Endothelial cell of umbilical vein (primary cell): ENCODE measurements around the gene PSORS1C1.

Source experiments
- EZH2 ChIP-seq: IDR thresholded peaks from 2 replicates; pipeline ENCODE4 v1.6.1; 2012; ENCODE audit warnings: borderline replicate concordance, low read depth, mild to moderate bottlenecking, moderate library complexity, low read length, inconsistent platforms; ENCODE audit not compliant: severe bottlenecking
- GATA2 ChIP-seq: IDR thresholded peaks from 2 replicates; pipeline ENCODE4 v1.7.0; 2011; ENCODE audit warnings: low read depth, mild to moderate bottlenecking, moderate library complexity, mixed read lengths, low read length; ENCODE audit not compliant: insufficient read length, insufficient read depth
- JUN ChIP-seq: IDR thresholded peaks from 2 replicates; pipeline ENCODE4 v1.6.1; 2011; ENCODE audit warnings: borderline replicate concordance, low read depth; ENCODE audit not compliant: insufficient read length, insufficient read depth
- POLR2A ChIP-seq: IDR thresholded peaks from 2 replicates; pipeline ENCODE4 v1.6.1; 2012; ENCODE audit warnings: low read depth, mild to moderate bottlenecking, control low read depth, low read length
- POLR2AphosphoS5 ChIP-seq: IDR thresholded peaks from 2 replicates; pipeline ENCODE4 v1.6.1; 2012; ENCODE audit warnings: low read depth, mild to moderate bottlenecking, control low read depth, low read length, moderate library complexity; ENCODE audit not compliant: insufficient read depth
- TF ChIP-seq, protein P1 (sequence below), 2 donors: IDR thresholded peaks; 1 replicate in 1 of 2; 2 replicates in 1 of 2; pipeline ENCODE4 v1.5.1; 2011; ENCODE audit warnings: low read length in 2 of 2, mild to moderate bottlenecking in 2 of 2, moderate library complexity in 2 of 2, control low read depth in 1 of 2, inconsistent platforms in 1 of 2, low read depth in 1 of 2; ENCODE audit not compliant: insufficient read depth in 1 of 2; ENCODE audit errors: extremely low read depth in 1 of 2
- TF ChIP-seq, protein P2 (sequence below): IDR thresholded peaks from 2 replicates; pipeline ENCODE4 v1.6.1; 2011; ENCODE audit not compliant: insufficient read depth, insufficient read length

DNA sequence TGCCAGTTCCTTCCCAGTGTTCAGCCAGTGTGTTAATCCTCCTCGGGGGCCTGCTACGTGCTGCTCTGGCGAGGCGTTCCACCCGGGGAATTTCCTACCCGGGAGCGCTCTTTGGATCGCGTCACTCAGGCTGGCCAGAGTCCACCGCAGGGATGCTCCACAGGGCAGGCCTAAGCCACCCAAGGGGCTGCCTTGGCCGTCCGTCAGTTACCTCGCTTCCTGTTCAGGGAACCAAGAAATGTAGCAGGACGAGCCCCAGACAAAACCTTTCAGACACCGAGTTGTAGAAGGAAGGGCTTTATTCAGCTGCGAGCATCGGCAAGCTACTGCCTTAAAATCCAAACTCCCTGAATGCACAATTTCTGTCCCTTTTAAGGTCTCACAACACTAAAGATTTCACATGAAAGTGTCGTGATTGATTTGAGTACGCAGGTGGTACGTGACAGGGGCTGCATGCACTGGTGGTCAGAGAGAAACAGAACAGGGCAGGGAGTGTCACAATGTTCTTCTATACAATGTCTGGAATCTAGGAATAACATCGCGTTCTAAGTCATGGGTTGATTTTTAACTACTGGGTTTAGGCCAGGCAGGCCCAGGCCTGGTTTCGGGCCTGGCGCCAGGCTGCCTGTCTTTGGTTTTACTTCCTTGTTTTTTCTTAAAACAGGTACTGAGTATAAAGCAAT, 71.6 kb downstream of the PSORS1C1 start:
- TF ChIP-seq, protein P1, sequence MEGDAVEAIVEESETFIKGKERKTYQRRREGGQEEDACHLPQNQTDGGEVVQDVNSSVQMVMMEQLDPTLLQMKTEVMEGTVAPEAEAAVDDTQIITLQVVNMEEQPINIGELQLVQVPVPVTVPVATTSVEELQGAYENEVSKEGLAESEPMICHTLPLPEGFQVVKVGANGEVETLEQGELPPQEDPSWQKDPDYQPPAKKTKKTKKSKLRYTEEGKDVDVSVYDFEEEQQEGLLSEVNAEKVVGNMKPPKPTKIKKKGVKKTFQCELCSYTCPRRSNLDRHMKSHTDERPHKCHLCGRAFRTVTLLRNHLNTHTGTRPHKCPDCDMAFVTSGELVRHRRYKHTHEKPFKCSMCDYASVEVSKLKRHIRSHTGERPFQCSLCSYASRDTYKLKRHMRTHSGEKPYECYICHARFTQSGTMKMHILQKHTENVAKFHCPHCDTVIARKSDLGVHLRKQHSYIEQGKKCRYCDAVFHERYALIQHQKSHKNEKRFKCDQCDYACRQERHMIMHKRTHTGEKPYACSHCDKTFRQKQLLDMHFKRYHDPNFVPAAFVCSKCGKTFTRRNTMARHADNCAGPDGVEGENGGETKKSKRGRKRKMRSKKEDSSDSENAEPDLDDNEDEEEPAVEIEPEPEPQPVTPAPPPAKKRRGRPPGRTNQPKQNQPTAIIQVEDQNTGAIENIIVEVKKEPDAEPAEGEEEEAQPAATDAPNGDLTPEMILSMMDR (IDR thresholded peaks at IDR 0.05; ENCODE audit: extremely low read depth in 1 of 2, insufficient read depth in 1 of 2, low read depth in 1 of 2, low read length in 2 of 2): no peak
- TF ChIP-seq POLR2AphosphoS5 (no peak), EZH2 (no peak), POLR2A (no peak), JUN (no peak), GATA2 (no peak)
- TF ChIP-seq, protein P2, sequence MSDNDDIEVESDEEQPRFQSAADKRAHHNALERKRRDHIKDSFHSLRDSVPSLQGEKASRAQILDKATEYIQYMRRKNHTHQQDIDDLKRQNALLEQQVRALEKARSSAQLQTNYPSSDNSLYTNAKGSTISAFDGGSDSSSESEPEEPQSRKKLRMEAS: no peak
